ENCODE measurements around the gene LRP11. TPM values are rescaled to one million over a fixed set of nuclear protein-coding genes. Genes with fewer than 3 reads are reported as not detected.

LRP11 gene
- total RNA-seq, 2 experiments from 2014 or later = 1.5 TPM

DNA sequence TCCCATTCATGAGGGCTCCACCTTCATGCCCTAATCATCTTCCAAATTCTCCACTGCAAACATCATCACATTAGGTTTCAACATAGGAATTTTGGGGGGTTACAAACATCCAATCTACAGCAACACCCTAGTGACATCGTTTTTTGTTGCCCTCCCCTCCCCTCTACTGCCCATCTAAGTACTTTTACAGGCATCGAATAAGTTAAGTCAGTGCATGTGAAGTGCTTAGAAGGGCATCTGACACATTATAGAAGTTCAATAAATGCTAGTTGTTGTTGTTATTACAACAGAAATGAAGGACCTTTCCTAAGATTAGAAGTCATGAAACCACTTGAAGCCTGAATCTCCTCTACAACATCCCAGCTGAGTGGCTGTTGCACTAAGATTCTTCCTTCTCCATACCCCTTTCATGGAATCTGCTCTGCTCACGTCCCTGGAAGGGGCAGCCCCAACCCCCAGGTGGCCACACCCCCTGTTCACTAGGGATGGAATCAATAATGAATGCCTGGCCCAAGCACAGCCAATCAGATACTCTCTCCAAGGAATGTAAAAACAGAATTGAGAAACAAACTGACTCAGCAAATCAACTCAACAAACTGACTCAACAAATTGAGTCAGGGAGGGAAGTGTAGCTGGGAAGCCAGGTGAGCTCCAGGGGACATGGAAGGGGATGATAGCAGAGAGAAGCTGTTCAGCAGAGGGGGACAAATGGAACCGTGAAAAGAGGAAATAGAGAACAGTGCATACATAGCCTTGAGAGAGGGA lies 3.9 kb upstream of the LRP11 start:
- BruUV-seq (replicated peaks) = no TSS peak
- intact Hi-C loops (cut with micrococcal nuclease; ENCODE audit: unreplicated experiment) = no loop called here
- no peak overlapping the region for H3K4me2 ChIP-seq (ENCODE audit: low read length)
- peaks cover 9% of the 10 kb centered on the region for H3K4me1 ChIP-seq (ENCODE audit: insufficient read depth, low read length, poor library complexity, severe bottlenecking)
- H3K4me3 ChIP-seq (ENCODE audit: low read depth, low read length, poor library complexity, severe bottlenecking) = no peak overlapping the region
- no peaks in the 10 kb centered on the region for H3K36me3 ChIP-seq (ENCODE audit: insufficient read depth, low read length)
- POLR2A ChIA-PET = no interaction called here
- H3K79me2 ChIP-seq (ENCODE audit: insufficient read depth, low read depth, low read length) = no peaks in the 10 kb centered on the region
- DNase-seq (ENCODE audit: low spot score) = no peak
- H3K9me2 ChIP-seq (ENCODE audit: insufficient read depth, low read length) = no peaks in the 10 kb centered on the region
- H3K27ac ChIP-seq (ENCODE audit: low read depth, low read length, poor library complexity, severe bottlenecking) = no peak overlapping the region
- no peaks in the 10 kb centered on the region for H4K20me1 ChIP-seq (ENCODE audit: insufficient read depth, low read length)
- TF ChIP-seq, protein P1, sequence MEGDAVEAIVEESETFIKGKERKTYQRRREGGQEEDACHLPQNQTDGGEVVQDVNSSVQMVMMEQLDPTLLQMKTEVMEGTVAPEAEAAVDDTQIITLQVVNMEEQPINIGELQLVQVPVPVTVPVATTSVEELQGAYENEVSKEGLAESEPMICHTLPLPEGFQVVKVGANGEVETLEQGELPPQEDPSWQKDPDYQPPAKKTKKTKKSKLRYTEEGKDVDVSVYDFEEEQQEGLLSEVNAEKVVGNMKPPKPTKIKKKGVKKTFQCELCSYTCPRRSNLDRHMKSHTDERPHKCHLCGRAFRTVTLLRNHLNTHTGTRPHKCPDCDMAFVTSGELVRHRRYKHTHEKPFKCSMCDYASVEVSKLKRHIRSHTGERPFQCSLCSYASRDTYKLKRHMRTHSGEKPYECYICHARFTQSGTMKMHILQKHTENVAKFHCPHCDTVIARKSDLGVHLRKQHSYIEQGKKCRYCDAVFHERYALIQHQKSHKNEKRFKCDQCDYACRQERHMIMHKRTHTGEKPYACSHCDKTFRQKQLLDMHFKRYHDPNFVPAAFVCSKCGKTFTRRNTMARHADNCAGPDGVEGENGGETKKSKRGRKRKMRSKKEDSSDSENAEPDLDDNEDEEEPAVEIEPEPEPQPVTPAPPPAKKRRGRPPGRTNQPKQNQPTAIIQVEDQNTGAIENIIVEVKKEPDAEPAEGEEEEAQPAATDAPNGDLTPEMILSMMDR (conservative IDR thresholded peaks at IDR 0.05; ENCODE audit: low read length) = no peak
- TF ChIP-seq EZH2phosphoT487 (IDR thresholded peaks at IDR 0.05; ENCODE audit: borderline replicate concordance, low read depth, low read length) = no peak
- CTCF ChIA-PET (ENCODE audit: unreplicated experiment) = interaction anchor here (1.0 kb wide), 1 partner anchor 9 kb away, joined by 4 read pairs; no protein-coding TSS in a partner anchor
- peak overlapping the region; percentile 29; the same call in 1 of the 2 replicates for H2AFZ ChIP-seq (ENCODE audit: low read length)
- 0 out of 2 replicates have a peak, but pooled peaks cover 9% of the 10 kb centered on the region for H3K9me3 ChIP-seq (ENCODE audit: low read length)

DNA sequence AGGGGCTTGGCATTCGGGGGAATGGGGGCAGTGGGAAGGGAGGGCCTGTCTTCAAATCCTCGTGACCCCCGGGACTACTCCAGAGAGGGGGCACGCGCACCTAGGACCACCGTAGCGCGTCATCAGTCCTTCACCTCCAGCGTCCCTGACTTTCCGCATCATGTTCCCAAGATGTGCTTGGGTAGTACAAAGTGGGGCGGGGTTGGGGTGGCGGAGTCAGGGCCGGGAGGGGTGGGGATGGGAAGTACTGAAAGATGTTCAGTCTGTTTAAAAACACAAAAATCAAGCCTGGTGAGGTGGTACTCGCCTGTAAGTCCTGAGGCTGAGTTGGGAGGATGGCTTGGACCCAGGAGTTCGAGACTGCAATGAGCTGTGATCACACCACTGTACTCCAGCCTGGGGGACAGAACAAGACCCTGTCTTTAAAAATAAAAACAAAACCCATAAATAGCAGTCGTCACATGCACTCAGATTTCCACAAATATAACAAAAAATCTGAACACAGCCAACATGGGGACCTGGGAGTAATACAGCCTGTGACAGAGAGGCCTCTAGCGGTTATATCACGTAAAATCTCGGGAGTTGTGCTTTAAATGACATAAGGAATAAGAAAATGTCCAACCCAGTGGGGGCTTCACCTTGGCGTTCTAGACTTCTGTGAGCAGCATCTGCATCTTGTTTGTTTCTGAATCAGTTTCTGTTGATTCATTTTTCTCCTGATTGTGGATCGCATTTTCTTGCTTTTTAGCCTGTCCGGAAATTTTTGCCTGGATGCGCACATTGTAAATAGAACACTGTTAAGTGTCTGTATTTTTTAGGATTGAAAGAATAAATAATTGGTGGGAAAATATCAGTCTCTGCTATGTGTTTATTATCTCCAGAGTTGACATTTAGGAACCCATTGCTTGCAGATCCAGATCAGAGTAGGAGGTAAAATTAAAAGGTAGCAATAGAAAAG lies 698 bp upstream of the LRP11 start:
- ChIA-PET POLR2A (interaction anchor here (0.6 kb wide), 1 partner anchor 104 kb away, joined by 3 read pairs; no protein-coding TSS in a partner anchor), CTCF (ENCODE audit: unreplicated experiment) (no interaction called here)
- no peaks in the 10 kb centered on the region for H3K36me3 ChIP-seq (ENCODE audit: insufficient read depth, low read length)
- no peak for TF ChIP-seq EZH2phosphoT487 (IDR thresholded peaks at IDR 0.05; ENCODE audit: borderline replicate concordance, low read depth, low read length)
- TF ChIP-seq, protein P1 (conservative IDR thresholded peaks at IDR 0.05; ENCODE audit: low read length) = peak; percentile 92
- no peak overlapping the region for H3K27ac ChIP-seq (ENCODE audit: low read depth, low read length, poor library complexity, severe bottlenecking)
- no peaks in the 10 kb centered on the region for H3K9me3 ChIP-seq (ENCODE audit: low read length)
- H2AFZ ChIP-seq (ENCODE audit: low read length) = peak overlapping the region; percentile 95
- peak overlapping the region; percentile 72 for H3K4me3 ChIP-seq (ENCODE audit: low read depth, low read length, poor library complexity, severe bottlenecking)
- H3K79me2 ChIP-seq (ENCODE audit: insufficient read depth, low read depth, low read length) = no peaks in the 10 kb centered on the region
- peaks cover 13% of the 10 kb centered on the region for H3K4me1 ChIP-seq (ENCODE audit: insufficient read depth, low read length, poor library complexity, severe bottlenecking)
- H4K20me1 ChIP-seq (ENCODE audit: insufficient read depth, low read length) = no peaks in the 10 kb centered on the region
- DNase-seq (ENCODE audit: low spot score) = peak; percentile 81
- BruUV-seq (replicated peaks) = no TSS peak
- no peaks in the 10 kb centered on the region for H3K9me2 ChIP-seq (ENCODE audit: insufficient read depth, low read length)
- intact Hi-C loops (cut with micrococcal nuclease; ENCODE audit: unreplicated experiment) = loop anchor here (1.0 to 2.0 kb wide), 2 partner anchors 30 to 299 kb away; partner anchors contain the start of gene GINM1
- peak overlapping the region; percentile 87 for H3K4me2 ChIP-seq (ENCODE audit: low read length)

All from OCI-LY7 (cell line).